Stimulated activated CD8-positive, alpha-beta memory T cell treated with anti-CD3 and anti-CD28 coated beads, Interleukin-4, amount 100 ng/mL, for 4 hours (primary cell): Measurements from ENCODE around the gene TK2.
"Not testable (repeated sequence)": the region's sequence is repeated elsewhere in the genome, so short reads cannot be mapped to it uniquely, and the experiment has no call there.

ENCODE experiments used
- DNase-seq, 2 donors: peaks; one replicate each; pipeline ENCODE4 v3.0.0-alpha.2; 2020; ENCODE audit warnings: low read depth in 2 of 2, low spot score in 1 of 2

TK2 gene

DNA sequence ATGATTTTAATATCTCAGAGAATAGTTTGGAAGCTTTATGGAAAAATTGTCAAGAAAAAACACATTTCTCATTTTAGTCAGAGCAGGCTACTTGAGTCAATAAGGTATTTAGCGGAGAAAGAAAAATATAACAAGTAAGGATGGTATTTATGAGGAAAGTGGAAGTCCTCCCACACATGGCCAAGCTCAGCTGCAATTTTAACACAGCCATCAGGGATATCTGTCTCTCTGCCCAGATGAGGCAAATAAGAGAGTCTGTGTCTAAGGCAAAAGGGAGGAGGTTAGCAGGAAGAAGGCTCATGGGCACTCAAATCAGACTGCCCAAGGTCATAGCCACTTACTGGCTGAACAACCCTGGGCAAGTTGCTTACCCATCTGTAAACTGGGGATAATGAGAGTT lies 24.2 kb upstream of the TK2 start:
- DNase-seq, result no peak

DNA sequence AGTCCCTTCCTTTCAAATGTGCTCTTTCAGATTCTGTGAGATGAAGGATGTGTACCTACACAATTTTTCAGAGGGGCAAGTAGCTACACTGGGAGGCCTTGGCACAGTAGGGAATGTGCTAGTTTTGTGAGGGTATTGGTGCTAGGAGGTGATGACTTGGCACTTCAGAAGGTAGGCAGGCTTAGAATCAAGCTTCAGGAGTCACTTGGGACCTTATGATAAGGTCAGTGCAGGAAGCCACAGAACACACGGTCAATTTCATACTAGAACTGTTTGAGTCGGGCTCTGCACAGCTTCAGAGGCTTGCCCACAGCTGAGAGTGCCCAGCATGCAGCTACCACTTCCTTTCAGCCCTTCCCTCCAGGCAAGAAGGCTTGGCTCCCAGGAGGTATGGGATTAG lies 22.4 kb upstream of the TK2 start:
- no peak for DNase-seq

- no peak for DNase-seq
These were observed 20.0 kb upstream of the TK2 start for GRCh38 chr16:66569827-66570405.

GRCh38 chr16:66569131-66569530 lies 19.2 kb upstream of the TK2 start:
- DNase-seq, result no peak

GRCh38 chr16:66568355-66568754 lies 18.4 kb upstream of the TK2 start:
- DNase-seq, result no peak

GRCh38 chr16:66567270-66567669 lies 17.3 kb upstream of the TK2 start:
- not testable (repeated sequence) for DNase-seq

- DNase-seq, result no peak
These were observed 16.4 kb upstream of the TK2 start, which contains the start of gene CMTM1 for GRCh38 chr16:66566051-66566901. Gene CMTM1, plus strand, starts transcription at chr16:66566439. Its CDS starts 75 bp downstream, at chr16:66566514.

DNA sequence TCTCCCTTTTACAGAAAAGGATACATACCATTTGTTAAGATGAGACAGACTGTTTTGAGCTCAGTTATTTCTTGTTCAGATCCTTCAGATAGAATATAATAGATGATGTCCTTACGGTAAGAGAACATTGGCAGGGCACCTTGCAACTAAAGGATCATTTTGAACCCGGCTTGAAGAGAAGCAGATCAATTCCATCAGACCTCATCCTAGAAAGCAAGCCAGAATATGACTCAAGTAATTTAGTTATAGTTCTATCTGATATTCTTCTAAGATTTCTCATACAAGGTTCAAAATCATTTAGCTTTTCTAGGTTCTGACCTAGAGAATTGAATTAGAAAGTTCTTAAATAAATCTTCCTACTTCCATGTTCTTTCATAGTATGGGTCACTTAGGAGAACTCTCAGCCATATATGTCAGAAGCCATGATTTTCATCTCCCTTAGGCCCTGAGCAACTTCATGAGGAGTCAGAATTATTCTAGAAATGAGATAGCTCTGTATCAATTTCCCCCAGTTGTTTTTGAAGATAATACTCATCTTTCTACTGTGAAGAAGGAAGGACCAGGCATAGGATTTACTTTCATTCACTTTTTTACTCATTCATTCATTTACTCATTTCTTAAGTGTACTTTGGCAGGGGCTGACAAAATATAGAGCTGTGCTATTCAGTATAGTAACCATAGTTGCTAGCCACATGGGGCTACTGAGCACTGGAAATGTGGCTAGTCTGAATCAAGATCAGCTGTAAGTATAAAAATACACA lies 13.8 kb upstream of the TK2 start:
- DNase-seq, result no peak

GRCh38 chr16:66562986-66563385 lies 13.1 kb upstream of the TK2 start:
- no peak for DNase-seq

DNA sequence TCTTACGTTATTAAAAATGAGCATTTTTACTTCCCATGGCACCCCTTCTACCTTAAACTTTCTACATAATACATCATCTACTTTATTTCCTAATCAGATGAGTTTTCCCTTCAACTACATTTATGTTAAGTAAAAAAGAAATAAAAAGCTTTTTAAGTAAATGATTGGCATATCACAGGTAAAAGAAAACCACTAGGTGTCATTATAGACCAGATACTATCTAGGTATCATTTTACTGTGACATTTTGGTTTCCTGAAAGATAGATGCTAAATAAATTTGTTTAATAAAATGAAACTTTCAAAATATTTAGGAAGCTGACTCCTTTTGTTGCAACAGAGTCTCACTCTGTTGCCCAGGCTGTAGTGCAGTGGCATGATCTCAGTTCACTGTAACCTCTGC lies 12.5 kb upstream of the TK2 start:
- no peak for DNase-seq

GRCh38 chr16:66561381-66562080 lies 11.6 kb upstream of the TK2 start:
- DNase-seq, result no peak

DNA sequence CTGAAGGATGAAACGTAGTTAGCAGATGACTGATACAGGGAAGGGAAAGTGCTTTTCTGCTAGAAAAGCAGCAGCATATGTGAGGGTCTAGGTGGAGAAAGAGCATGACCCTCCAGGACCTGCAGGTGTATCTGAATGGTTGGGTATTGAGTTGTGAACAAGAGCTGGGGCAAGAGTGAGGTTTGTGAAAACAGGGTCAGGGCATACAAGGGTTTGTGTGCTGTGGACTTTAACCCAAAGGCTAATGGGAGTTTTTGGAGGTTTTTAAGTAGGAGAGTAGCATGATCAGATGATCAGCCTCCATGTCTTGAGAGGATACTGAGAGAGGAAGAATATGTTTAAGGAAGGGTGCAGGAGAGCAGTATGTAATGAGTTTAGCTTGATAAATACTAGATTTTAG lies 10.2 kb upstream of the TK2 start:
- no peak for DNase-seq

- no peak for DNase-seq
These were observed 4.6 kb upstream of the TK2 start for GRCh38 chr16:66554495-66554894.

DNA sequence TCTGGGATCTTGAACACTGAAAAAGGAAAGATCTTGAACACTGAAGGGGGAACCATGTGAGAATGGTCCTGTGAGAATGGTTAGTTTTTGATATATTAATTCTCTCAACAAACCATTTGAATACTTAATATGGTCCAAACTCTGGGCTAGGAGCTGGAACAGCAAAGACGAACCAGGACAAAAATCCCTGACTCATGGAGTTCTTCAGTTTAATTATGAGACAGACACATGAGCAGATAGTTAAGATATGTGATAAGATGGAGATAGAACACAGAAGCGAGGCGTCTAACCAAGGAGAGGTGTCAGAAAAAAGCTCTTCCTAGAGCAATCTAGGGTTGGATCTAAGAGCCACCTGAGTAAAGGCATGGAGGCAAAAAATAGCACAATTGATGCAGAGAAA lies 4.1 kb upstream of the TK2 start:
- DNase-seq, result no peak

- no peak for DNase-seq
These were observed 3.3 kb upstream of the TK2 start for GRCh38 chr16:66553223-66553622.

DNA sequence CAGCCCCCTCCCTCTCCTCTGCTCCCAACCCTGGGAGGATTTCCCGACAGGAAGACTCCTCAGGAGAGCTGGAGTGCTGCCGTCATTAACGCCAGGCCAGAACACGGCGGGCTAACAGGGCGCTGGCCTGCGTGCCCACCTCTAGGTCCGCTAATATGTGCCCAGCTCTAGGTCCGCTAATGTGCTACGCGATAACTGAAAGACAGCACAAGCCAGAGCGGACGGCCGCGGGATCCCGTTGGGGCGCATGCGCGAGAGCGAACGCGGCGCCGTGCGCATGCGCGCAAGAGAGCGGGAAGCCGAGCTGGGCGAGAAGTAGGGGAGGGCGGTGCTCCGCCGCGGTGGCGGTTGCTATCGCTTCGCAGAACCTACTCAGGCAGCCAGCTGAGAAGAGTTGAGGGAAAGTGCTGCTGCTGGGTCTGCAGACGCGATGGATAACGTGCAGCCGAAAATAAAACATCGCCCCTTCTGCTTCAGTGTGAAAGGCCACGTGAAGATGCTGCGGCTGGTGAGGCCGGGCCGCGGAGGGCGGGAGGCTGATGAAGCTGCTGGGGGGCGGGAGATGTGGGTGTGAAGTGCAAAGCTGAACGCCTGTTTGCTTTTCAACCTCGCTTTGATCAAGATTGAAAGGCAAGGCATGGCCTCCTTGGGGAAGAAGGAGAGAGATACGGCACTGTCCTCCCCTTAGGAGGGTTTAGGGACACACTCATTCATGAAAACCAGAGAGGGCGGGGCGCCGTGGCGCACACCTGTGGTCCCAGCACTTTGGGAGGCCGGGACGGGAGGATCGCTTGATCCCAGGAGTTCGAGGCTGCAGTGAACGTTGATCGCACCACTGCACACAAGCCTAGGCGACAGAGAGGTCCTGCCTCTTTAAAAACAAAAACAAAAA lies 2.6 kb upstream of the TK2 start, which contains the start of gene CKLF:
TSS of gene CKLF (plus strand) at position 291 of the 892 bp plus-strand sequence. CDS start at position 431, 140 bp downstream.
- peak; percentile 68 to 74 for DNase-seq

DNA sequence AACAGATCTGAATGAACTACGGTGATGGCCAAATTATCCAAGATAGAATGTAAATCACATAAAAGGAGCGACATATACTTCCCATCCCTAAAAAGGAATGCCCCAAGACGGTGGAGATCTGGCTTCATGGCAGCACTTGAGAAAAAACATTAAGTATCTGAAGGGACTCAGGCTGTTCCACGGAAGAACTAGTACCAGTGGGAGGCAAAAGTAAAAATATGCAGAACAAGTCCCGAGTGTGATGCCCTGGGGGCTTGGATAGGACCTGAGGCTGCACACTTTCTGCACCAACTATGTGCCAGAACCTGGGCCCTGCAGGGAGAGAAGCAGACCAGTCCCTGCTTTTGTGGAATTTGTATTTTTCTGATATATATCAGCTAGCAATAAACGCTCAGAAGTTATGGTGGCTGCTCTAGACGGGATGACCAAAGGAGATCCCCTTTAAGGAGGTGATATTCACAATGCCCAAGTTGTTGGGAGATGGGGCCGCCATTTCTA lies 1.9 kb upstream of the TK2 start:
- no peak for DNase-seq

GRCh38 chr16:66551348-66551759 lies 1.4 kb upstream of the TK2 start:
- DNase-seq, result peak; percentile 31 to 38

GRCh38 chr16:66548868-66549267 lies 1.1 kb downstream of the TK2 start:
- no peak for DNase-seq

DNA sequence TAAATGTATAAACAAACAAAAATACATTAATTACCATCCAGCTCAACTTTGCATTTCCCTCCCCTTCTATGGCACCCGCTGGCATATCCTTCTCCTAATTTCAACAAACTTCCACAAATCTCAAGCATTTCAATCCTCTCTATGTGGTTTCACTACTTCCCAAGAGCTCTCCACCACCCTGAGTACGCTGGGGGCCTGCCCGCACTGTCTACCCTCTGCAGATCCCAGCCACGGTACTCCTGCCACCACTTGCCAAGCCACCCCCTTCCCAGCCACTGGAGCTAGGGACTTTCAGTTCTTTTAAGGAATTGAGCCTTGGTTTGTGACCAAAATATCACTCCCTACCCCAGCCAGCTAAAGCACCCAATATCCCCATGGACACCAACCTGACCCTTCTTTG lies 1.9 kb downstream of the TK2 start:
- no peak for DNase-seq
